ENCODE results near the gene ABCA13.

Gene ABCA13

GRCh38 chr7:48376263-48376662 lies 205.0 kb downstream of the ABCA13 start:
- no peak overlapping the region for H3K4me3 ChIP-seq (replicated peaks; ENCODE audit: insufficient read depth, low read length)
- no peak overlapping the region for H3K27ac ChIP-seq (replicated peaks)
- H3K27me3 ChIP-seq (ENCODE audit: insufficient read depth, poor library complexity, severe bottlenecking): no peaks in the 10 kb centered on the region
- no peak for DNase-seq (ENCODE audit: low read depth in 1 of 2, low spot score in 1 of 2)
- no peak for TF ChIP-seq CTCF (IDR thresholded peaks at IDR 0.05; ENCODE audit: insufficient read depth, low read length)

- H3K27ac ChIP-seq (replicated peaks): no peak overlapping the region
- no peaks in the 10 kb centered on the region for H3K27me3 ChIP-seq (ENCODE audit: insufficient read depth, poor library complexity, severe bottlenecking)
- no peak for DNase-seq (ENCODE audit: low read depth in 1 of 2, low spot score in 1 of 2)
- H3K4me3 ChIP-seq (replicated peaks; ENCODE audit: insufficient read depth, low read length): no peak overlapping the region
- TF ChIP-seq CTCF (IDR thresholded peaks at IDR 0.05; ENCODE audit: insufficient read depth, low read length): no peak
- no peak for TF ChIP-seq POLR2AphosphoS5 (IDR thresholded peaks at IDR 0.05; ENCODE audit: low read depth)
- no peak for TF ChIP-seq SPI1 (IDR thresholded peaks at IDR 0.05; ENCODE audit: borderline replicate concordance, low read depth)
- no peak for TF ChIP-seq REST (IDR thresholded peaks at IDR 0.05; ENCODE audit: insufficient replicate concordance, low read depth)
- no peak for TF ChIP-seq GABPA (IDR thresholded peaks at IDR 0.05; ENCODE audit: low read depth)
Measured at GRCh38 chr7:48380921-48381320, 209.7 kb downstream of the ABCA13 start.

GRCh38 chr7:48381571-48381970 lies 210.3 kb downstream of the ABCA13 start:
- DNase-seq (ENCODE audit: low read depth in 1 of 2, low spot score in 1 of 2): no peak
- Histone ChIP-seq H3K4me3 (replicated peaks; ENCODE audit: insufficient read depth, low read length) (no peak overlapping the region), H3K27ac (replicated peaks) (no peak overlapping the region), H3K27me3 (ENCODE audit: insufficient read depth, poor library complexity, severe bottlenecking) (no peaks in the 10 kb centered on the region)
- TF ChIP-seq CTCF (IDR thresholded peaks at IDR 0.05; ENCODE audit: insufficient read depth, low read length) (no peak), SPI1 (IDR thresholded peaks at IDR 0.05; ENCODE audit: borderline replicate concordance, low read depth) (no peak), GABPA (IDR thresholded peaks at IDR 0.05; ENCODE audit: low read depth) (no peak), REST (IDR thresholded peaks at IDR 0.05; ENCODE audit: insufficient replicate concordance, low read depth) (no peak), POLR2AphosphoS5 (IDR thresholded peaks at IDR 0.05; ENCODE audit: low read depth) (no peak)

GRCh38 chr7:48384180-48384752 lies 213.0 kb downstream of the ABCA13 start:
- TF ChIP-seq POLR2AphosphoS5 (IDR thresholded peaks at IDR 0.05; ENCODE audit: low read depth) (no peak), CTCF (IDR thresholded peaks at IDR 0.05; ENCODE audit: insufficient read depth, low read length) (no peak), REST (IDR thresholded peaks at IDR 0.05; ENCODE audit: insufficient replicate concordance, low read depth) (no peak), GABPA (IDR thresholded peaks at IDR 0.05; ENCODE audit: low read depth) (no peak), SPI1 (IDR thresholded peaks at IDR 0.05; ENCODE audit: borderline replicate concordance, low read depth) (no peak)
- no peak overlapping the region for H3K4me3 ChIP-seq (replicated peaks; ENCODE audit: insufficient read depth, low read length)
- DNase-seq (ENCODE audit: low read depth in 1 of 2, low spot score in 1 of 2): no peak
- H3K27ac ChIP-seq (replicated peaks): no peak overlapping the region
- no peaks in the 10 kb centered on the region for H3K27me3 ChIP-seq (ENCODE audit: insufficient read depth, poor library complexity, severe bottlenecking)
